Stimulated activated CD4-positive, alpha-beta T cell treated with anti-CD3 and anti-CD28 coated beads, Interleukin-1b, Interleukin-23, amount 100 ng/mL, for 4 hours (primary cell): Measurements from ENCODE around the gene ARRDC5.
"Not testable (repeated sequence)": the region's sequence is repeated elsewhere in the genome, so short reads cannot be mapped to it uniquely, and the experiment has no call there.

Experiments used
- DNase-seq, 2 donors: peaks; one replicate each; pipeline ENCODE4 v3.0.0-alpha.2; 2020; ENCODE audit warnings: low read depth in 2 of 2

ARRDC5 gene

DNA sequence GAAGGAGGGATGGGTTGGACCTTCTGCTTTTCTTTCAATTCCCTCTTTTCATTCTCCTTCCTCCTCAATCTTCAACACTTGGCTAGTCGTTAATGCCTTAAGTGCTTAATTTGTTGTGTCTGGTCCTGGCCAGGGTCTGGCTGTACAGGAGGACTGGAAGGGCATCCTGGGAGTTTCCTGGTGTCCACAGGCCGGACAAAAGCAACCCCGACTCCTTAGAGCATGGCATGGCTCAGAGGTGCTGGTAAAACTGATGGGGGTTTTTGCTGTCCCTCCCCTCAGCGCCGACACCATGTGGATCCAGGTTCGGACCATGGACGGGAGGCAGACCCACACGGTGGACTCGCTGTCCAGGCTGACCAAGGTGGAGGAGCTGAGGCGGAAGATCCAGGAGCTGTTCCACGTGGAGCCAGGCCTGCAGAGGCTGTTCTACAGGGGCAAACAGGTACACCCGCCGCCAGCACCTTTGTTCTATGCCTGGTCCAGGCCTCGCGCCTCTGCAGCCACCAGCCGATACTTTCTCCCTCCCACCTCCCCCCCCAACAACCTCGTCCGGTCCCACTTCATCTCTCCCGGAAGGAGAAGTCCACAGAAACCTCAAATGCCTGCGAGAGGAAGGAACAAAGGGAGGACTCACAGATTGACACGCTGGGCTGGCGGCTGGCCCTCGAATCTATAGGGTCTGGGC, 8.0 kb upstream of the ARRDC5 start:
- DNase-seq, result no peak

DNA sequence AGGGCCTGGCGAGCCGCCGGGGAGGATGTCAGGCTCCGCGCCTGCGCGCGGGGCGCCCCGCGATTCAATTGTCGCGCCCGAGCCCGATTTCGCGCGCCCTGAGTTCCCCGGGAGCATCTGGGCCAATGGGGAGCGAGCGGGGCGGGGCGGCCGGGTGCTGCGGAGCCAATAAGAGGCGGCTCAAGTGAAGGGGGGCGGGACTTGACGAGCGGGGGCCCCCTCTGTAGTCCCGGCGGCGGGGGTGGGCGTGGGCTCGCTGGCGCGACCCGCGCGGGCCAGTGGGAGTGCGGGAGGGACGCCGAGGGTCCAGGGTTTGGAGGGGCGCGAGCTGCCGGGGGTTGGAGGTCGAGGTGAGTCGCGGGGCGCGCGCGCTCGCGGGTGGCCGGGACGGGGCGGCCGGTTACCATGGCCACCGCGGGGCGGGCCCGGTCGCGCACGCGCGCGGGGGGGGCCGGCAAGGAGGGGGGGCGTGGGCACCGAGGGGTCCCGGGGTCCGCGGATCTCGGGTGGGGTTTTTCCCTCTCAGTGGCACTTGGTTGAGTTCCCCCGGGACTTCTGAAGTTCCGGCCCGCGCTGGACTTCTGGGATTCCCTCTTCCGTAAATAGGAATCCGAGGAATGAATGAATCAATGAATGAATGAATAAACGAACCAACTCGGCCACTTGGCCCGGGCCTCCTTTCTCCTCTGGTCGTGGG, 7.3 kb upstream of the ARRDC5 start:
- peak; percentile 87 to 93 for DNase-seq

DNA sequence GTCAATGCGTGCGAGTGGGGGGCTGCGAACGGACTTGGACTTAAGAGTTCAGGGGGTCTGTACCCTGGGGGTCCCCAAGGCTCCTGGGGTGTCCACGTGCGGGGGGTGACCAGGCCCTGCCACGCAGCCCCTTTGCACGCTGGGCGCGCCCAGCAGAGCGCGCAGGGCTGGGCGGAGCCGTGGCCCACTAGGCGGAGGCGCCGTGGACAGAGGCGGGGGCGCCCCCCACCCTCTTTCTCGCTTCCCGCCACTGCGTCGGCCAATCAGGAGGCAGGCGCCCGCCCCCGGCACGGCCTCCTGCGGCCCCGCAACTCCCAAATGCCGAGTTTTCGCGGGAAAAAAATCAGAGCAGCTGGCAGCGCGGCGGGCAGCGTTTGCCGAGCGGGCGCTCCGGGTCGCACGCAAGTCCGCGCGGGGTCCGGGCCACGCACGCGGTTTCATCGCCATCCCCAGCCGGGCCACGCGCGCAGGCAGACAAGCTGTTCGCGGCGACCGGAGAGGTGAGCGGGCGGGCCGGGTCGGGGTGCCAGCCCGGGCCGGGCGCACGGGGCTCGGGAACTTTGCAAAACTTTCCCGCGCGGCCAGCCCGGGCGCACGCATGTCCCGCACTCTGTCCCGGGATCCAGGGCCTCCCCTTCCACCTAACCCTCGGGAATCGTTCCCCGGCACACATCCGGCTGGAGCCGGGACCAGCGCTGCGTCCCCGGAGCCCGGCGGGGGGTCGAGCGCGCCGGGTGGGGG, 6.6 kb upstream of the ARRDC5 start, which contains the start of gene UHRF1:
UHRF1 (plus strand) TSS at position 346 of the 741 bp plus-strand sequence. CDS start 1,385 bp downstream, outside the sequence.
- DNase-seq, result peak in 1 of 2 donors; percentile 65

DNA sequence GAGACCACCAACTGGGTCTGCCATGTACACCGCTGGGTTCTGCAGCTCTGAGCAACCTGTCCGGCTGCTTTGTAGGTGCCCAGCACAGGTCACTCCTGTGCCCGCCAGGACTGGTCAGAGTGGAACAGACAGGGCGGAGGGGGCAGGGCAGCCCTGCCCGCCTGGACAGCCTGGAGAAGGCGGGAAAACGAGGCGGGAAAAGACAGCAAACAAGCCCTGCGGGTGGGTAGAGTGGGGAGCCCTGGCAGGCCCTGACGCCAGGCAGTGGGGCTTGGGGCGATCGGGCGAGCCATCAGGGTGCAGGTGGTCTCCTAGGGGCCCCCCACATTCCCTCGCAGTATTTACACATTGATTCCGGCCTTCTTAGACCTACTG, 6.1 kb upstream of the ARRDC5 start:
- no peak for DNase-seq

DNA sequence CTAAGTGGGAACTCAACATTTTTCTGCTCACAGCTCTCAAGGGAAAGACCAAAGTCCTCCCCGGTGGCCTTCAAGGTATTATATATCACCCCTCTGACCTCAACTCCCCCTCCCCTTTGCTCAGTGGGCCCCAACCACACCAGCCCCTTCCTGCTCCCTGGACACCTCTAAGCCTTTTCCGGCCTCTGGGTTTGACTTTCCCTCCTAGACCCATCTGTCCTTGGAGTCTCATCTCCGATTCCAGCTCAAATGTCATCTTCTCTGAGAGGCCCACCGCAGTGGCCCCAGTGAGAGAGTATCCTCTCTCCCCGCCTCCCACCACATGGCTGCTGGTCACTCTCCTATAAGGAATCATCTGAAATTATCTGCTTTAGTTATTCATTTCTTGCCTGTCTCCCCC, 5.7 kb upstream of the ARRDC5 start:
- DNase-seq, result no peak

DNA sequence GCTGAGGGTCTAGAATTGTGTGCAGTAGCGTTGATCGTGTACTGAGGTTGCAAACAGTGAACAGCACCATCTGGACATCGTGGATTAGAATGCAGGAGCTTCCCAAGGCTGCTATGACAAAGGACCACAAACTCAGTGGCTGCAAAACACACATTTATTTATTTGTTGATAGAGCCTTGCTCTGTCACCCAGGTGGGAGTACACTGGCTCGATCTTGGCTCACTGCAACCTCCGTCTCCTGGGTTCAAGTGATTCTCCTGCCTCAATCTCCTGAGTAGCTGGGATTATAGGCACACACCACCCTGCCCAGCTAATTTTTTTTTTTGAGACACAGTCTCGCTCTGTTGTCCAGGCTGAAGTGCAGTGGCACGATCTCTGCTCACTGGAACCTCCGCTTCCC, 4.3 kb upstream of the ARRDC5 start:
- DNase-seq, result no peak

DNA sequence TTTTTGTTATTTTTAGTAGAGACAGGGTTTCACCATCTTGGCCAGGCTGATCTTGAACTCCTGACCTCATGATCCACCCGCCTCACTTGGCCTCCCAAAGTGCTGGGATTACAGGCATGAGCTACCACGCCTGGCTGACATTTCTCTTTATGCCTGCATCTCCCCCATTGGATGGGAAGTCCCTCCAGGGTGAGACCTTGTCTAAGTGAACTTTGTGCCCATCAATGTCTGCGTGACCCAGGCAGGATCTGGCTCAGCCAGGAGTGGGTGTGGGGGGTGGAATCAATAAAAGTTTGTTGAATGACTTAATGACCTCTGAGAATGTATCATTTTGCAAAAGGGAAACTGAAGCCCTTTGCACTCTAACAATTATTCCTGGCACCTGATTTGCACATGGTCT, 1.8 kb upstream of the ARRDC5 start:
- no peak for DNase-seq

DNA sequence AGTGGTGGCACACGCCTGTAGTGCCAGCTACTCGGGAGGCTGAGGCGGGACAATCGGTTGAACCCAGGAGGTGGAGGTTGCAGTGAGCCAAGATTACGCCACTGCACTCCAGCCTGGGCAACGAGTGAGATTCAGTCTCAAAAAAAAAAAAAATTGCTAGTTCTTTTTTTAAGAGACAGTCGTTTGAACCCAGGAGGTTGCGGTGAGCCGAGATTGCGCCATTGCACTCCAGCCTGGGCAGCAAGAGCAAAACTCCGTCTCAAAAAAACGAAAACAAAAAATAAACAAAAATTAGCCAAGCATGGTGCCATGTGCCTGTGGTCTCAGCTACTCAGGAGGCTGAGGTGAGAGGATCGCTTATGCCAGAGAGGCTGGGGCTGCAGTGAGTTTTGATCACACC, 1.8 kb downstream of the ARRDC5 start:
- not testable (repeated sequence) for DNase-seq

DNA sequence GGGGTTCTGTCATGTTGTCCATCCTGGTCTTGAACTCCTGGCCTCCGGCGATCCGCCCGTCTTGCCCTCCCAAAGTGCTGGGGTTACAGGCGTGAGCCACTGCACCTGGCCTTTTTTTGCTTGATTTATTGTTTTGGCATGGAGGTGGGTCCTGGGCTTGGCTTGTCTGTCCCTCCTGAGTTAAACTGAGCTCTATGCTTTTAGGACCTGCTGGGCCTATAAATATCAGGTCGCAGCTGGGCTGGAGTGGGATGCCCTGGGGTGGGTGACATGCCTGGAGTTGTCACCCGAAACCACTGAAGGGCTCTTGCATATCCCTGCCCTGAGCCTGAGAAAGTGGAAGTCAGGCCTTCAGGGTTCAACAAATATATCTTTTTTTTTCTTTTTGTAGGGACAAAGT, 5.5 kb downstream of the ARRDC5 start:
- no peak for DNase-seq

DNA sequence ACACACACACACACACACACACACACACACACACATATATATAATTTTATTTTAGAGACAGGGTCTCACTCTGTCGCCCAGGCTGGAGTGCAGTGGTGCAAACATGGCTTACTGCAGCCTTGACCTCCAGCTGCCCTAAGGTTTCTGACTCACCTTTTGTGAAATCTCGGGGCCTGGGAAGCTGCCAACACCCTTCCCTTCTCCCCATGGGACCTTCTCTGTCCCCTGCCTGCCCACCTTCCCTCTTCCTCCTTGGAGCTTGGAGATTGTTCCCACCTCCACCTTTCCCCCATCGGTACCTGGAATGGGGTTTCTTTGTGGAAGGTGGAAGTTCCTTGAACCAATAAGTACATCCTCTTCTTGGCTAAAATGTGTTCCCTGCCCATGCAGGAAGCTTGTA, 6.3 kb downstream of the ARRDC5 start:
- no peak for DNase-seq

DNA sequence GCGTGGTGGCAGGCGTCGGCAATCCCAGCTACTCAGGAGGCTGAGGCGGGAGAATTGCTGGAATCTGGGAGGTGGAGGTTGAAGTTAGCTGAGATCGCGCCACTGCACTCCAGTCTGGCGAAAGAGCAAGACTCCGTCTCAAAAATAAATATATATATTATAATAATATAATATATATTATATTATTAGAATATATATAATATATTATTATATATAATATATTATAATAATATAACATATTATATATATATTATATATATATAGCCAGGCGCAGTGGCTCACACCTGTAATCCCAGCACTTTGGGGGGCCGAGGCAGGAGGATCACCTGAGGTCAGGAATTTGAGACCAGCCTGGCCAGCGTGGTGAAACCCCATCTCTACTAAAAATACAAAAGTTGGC, 9.7 kb downstream of the ARRDC5 start:
- not testable (repeated sequence) for DNase-seq

DNA sequence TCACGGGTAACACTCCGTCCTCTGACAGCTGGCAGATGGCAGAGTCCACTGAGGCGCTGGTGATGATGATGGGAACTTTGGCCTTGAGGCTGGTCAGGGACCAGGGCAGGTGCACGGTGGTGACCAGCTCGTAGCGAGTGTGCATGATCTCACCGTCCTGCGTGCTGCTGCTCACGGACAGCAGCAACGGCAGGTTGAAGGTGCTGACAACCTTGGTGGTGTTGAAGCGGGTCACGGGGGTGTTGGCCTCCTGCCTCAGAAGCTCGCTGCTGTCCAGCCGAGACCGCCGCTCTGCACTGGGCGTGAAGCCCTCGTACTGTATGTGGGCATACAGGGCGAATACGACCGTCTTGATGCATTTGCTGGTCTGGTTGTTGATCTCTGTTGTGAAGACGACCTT, 11.6 kb downstream of the ARRDC5 start:
- no peak for DNase-seq

DNA sequence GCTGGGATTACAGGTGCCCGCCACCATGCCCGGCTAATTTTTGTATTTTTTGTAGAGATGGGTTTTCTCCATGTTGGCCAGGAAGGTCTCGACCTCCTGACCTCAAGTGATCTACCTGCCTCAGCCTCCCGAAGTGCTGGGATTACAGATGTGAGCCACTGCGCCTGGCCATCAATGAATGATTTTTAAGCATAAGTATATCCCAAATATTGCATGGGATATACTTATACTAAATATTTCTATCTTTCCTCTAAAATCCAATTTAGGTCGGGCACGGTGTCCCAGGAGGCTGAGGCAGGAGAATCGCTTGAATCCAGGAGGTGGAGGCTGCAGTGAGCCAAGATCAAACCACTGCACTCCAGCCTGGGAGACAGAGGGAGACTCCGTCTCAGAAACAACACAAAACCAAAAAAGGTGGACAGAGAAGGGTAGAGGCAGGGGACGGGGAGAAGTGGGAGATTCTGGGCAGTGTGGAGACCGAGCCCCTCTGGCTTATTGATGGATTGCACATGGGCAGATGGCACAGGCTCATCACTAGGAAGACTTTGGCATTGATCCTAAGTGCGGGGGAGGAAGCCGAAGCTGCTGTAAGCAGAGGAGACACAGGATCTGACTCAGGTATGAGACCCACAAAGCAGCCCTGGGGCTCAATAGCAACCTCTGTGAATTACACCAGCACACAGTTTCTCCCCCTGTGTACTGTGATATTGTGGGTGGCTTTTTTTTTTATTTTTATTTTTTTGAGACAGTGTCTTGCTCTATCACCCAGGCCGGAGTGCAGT, 13.5 kb downstream of the ARRDC5 start:
- no peak for DNase-seq

DNA sequence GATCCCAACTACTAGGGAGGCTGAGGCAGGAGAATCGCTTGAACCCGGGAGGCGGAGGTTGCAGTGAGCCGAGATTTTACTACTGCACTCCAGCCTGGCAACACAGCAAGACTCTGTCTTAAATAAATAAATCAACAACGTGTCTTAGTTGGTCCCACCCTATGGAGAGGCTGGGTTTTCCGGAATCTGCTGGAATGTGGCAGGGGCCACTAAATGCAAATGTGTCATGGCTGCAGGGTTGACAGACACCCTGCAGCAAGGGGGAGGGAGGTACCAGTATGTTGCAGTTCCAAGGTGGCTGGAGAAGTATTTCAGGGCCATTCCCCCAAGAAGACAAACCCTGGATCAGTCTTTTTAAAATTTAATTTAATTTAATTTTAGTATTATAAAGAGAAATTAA, 14.9 kb downstream of the ARRDC5 start:
- DNase-seq, result not testable (repeated sequence)

DNA sequence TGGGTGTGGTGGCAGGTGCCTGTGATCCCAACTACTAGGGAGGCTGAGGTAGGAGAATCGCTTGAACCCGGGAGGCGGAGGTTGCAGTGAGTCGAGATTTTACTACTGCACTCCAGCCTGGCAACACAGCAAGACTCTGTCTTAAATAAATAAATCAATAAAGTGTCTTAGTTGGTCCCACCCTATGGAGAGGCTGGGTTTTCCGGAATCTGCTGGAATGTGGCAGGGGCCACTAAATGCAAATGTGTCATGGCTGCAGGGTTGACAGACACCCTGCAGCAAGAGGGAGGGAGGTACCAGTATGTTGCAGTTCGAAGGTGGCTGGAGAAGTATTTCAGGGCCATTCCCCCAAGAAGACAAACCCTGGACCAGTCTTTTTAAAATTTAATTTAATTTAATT, 17.7 kb downstream of the ARRDC5 start:
- not testable (repeated sequence) for DNase-seq

DNA sequence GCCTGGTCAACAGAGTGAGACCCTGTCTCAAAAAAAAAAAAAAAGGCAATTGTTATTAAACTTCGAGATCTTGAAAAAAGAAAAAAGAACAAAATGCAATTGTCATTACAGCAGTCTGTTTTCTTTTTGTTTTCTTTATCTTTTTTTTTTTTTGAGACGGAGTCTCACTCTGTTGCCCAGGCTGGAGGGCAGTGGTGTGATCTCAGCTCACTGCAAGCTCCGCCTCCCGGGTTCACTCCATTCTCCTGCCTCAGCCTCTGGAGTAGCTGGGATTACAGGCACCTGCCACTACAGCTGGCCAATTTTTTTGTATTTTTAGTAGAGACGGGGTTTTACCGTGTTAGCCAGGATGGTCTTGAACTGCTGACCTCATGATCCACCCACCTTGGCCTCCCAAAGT, 19.8 kb downstream of the ARRDC5 start:
- not testable (repeated sequence) for DNase-seq

DNA sequence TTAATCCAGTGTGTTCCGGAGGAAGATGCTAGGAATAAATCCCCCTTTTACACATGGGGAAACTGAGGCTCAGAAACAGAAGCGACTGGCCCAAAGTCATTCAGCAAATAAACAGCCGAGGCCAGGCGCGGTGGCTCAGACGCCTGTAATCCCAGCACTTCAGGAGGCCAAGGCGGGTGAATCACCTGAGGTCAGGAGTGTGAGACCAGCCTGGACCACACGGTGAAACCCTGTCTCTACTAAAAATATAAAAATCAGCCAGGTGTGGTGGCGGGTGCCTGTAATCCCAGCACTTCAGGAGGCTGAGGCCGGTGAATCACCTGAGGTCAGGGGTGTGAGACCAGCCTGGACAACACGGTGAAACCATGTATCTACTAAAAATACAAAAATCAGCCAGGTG, 23.7 kb downstream of the ARRDC5 start:
- DNase-seq, result no peak

DNA sequence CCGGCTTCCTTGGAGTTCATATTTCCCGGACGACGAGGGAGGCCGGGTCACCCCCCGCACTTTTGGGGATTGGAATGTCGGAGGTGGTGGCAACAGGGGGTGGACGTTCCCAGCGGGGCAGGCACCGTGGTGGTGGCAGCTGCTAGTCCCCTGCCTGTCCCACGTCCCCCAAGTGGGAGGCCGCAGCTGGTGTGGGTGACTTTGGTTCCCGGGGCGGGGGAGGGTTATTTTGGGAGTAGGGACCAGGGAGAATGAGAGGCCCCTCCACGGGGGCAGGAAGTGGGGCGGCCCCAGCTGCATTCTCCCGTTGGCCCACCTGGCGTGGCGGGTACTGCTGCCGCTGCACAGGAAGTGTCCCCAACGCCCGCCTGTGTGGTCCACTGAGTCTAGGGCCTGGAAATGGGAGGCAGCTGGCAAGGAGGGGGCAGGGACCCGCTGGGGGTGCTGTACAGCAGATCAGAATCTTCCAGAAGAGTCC, 24.2 kb downstream of the ARRDC5 start:
- no peak for DNase-seq

DNA sequence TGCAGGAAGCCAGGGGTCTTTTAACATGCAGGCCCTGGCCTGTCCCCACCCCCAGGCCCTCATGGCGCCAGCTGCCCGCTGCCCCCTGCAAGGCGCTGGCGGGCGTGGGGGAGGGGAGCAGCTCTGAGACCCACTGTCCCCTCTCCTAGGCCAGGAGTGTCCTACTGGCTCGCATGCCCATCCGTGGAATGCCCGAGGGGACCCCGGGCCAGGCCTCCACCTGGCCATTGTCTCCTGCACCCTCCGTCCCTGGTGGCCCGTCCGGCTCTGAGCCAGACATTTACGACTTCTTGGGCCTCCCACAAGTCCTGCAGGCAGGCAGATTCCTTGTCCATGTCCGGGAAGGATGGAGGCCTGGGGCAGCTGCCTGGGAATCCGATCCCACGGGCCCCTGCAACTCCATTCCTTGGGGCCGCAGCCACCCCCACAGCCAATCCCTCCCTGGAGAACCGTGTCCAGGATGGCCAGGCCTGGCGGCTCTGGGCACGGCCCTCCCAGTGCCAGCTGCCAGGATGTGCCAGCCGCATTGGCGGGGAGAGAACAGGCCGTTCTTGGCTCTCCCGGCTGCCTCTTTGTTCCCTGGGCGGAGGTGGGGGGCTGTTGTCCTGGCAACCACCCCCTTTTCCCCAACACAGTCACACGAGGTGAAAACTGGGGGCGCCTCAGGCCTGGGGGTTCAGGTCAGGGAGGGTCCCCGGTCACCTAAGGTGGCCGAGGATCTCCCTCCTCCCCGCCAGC, 24.8 kb downstream of the ARRDC5 start:
- DNase-seq, result no peak

DNA sequence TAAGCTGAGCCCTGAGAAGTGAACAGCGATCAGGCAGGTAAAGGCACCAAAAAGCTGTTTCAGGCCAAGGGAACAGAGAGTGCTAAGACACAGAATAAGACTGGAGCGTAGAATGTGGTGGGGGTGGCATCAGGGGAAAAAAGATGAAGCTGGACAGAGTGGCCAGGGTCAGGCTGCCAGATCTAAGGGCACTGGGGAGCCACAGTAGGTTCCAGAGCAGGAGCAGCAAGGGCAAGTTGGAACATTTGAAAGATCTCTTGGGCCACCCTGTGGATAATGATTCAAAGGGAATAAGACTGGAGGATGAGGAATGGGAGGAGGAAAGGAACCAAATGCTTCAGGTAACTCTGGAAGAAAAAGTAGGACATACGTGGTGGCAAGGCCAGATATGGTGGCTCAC, 28.8 kb downstream of the ARRDC5 start:
- DNase-seq, result no peak

DNA sequence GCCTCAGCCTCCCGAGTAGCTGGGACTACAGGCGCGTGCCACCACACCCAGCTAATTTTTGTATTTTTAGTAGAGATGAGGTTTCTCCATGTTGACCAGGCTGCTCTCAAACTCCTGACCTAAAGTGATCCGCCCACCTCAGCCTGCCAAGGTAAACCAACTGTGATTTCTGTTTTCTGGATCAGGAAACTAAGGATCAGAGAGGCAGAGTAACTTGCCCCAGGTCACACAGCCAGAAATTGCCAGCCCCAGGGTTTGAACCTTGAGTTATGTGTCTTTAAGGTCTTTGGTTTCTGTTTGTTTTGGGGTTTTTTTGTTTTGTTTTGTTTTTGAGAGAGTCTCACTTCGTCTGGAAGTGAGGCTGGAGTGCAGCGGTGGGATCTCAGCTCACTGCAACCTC, 31.0 kb downstream of the ARRDC5 start:
- DNase-seq, result no peak
